HepG2 (cell line): ENCODE results near the gene ELN.

Experiments used
- CREBL2 ChIP-seq: sonication (generic); formaldehyde crosslinking; IDR thresholded peaks from 2 replicates; pipeline ENCODE4 v1.8.1; 2023; ENCODE audit warnings: missing genetic modification reagents, mild to moderate bottlenecking, borderline replicate concordance
- CTCF ChIP-seq: sonication (generic); formaldehyde crosslinking; IDR thresholded peaks from 2 replicates; pipeline ENCODE4 v1.5.0; 2020; ENCODE audit warnings: mild to moderate bottlenecking, missing genetic modification reagents, moderate library complexity
- HDAC2 ChIP-seq: sonication (generic); formaldehyde crosslinking; IDR thresholded peaks from 2 replicates; pipeline ENCODE4 v1.4.0; 2020; ENCODE audit warnings: missing genetic modification reagents
- HIVEP1 ChIP-seq: sonication (generic); formaldehyde crosslinking; IDR thresholded peaks from 2 replicates; pipeline ENCODE4 v1.4.0; 2020; ENCODE audit warnings: mild to moderate bottlenecking, missing genetic modification reagents
- JDP2 ChIP-seq: sonication (generic); formaldehyde crosslinking; IDR thresholded peaks from 2 replicates; pipeline ENCODE4 v1.8.1; 2022; ENCODE audit warnings: missing genetic modification reagents, borderline replicate concordance
- MAZ ChIP-seq, 2 experiments: sonication (generic) in 1 of 2; formaldehyde crosslinking in 1 of 2; IDR thresholded peaks; 2 replicates each; pipeline versions ENCODE4 v1.5.0 to v1.6.1; 2012 to 2020; ENCODE audit warnings: low read depth in 2 of 2, mild to moderate bottlenecking in 2 of 2, borderline replicate concordance in 1 of 2, improper control_type of control experiment in 1 of 2, low read length in 1 of 2, missing genetic modification reagents in 1 of 2, moderate library complexity in 1 of 2
- MXD1 ChIP-seq: sonication (generic); formaldehyde crosslinking; IDR thresholded peaks from 2 replicates; pipeline ENCODE4 v1.4.0; 2020; ENCODE audit warnings: mild to moderate bottlenecking, missing genetic modification reagents
- RAD21 ChIP-seq: fragments of 450-650 bp; formaldehyde crosslinking; IDR thresholded peaks from 2 replicates; pipeline ENCODE4 v1.5.0; 2020; ENCODE audit warnings: mild to moderate bottlenecking
- USF2 ChIP-seq, 2 experiments: sonication (generic) in 1 of 2; formaldehyde crosslinking in 1 of 2; IDR thresholded peaks; 2 replicates each; pipeline versions ENCODE4 v1.5.1 to v1.6.1; 2011 to 2020; ENCODE audit warnings: borderline replicate concordance in 1 of 2, low read depth in 1 of 2, low read length in 1 of 2, mild to moderate bottlenecking in 1 of 2, missing genetic modification reagents in 1 of 2, moderate library complexity in 1 of 2
- ZNF124 ChIP-seq: sonication (generic); formaldehyde crosslinking; IDR thresholded peaks from 2 replicates; pipeline ENCODE4 v1.4.0; 2020; ENCODE audit warnings: missing genetic modification reagents

GRCh38 chr7:73997056-73997455 lies 30.9 kb upstream of the ELN start:
- no peak for TF ChIP-seq ZNF124 (CRISPR knock-in tag)
- TF ChIP-seq MAZ (IDR thresholded peaks at IDR 0.05; ENCODE audit: borderline replicate concordance, low read depth, low read length): no peak
- no peak for TF ChIP-seq MAZ (CRISPR knock-in tag; IDR thresholded peaks at IDR 0.05; ENCODE audit: low read depth)
- TF ChIP-seq MXD1: no peak
- no peak for TF ChIP-seq USF2 (IDR thresholded peaks at IDR 0.05; ENCODE audit: low read depth, low read length)
- no peak for TF ChIP-seq USF2 (CRISPR knock-in tag; IDR thresholded peaks at IDR 0.05; ENCODE audit: borderline replicate concordance)
- TF ChIP-seq HDAC2: no peak
- no peak for TF ChIP-seq CTCF (CRISPR knock-in tag)
- TF ChIP-seq HIVEP1 (CRISPR knock-in tag): no peak
- no peak for TF ChIP-seq RAD21 (CRISPR knock-in tag)
- TF ChIP-seq CREBL2: no peak
- TF ChIP-seq JDP2: no peak
